Measurements from ENCODE around the gene FNIP1. TPM values are rescaled to one million over a fixed set of nuclear protein-coding genes. Genes with fewer than 3 reads are reported as not detected.
A peak's percentile ranks its signal among the peaks of the same experiment; 100 is the strongest.

Gene FNIP1
- total RNA-seq, 3 donors from 2014 or later, result 28.3 to 40.3 (median 33.2) TPM

- intact Hi-C loops (cut with DNase I, micrococcal nuclease), result no loop called here
- ATAC-seq, result no peak
- TF ChIP-seq CTCF (IDR thresholded peaks at IDR 0.05), result no peak
Measured at GRCh38 chr5:131824631-131825030, 27.8 kb upstream of the FNIP1 start.

GRCh38 chr5:131821221-131821620 lies 24.4 kb upstream of the FNIP1 start:
- intact Hi-C loops (cut with DNase I, micrococcal nuclease), result no loop called here
- DNase-seq (no peak), ATAC-seq (no peak)
- Histone ChIP-seq H3K4me3 (no peak overlapping the region), H3K36me3 (ENCODE audit: low read depth) (no peaks in the 10 kb centered on the region), H3K9me3 (no peaks in the 10 kb centered on the region), H3K4me1 (ENCODE audit: low read depth) (no peaks in the 10 kb centered on the region)
- TF ChIP-seq CTCF (IDR thresholded peaks at IDR 0.05), result no peak

More at GRCh38 chr5:131824631-131825030, 27.8 kb upstream of the FNIP1 start:
- no peaks in the 10 kb centered on the region for H3K4me1 ChIP-seq (ENCODE audit: low read depth)
- DNase-seq, result no peak
- no peak overlapping the region for H3K4me3 ChIP-seq
- no peaks in the 10 kb centered on the region for H3K9me3 ChIP-seq
- H3K36me3 ChIP-seq (ENCODE audit: low read depth), result no peaks in the 10 kb centered on the region

- H3K9me3 ChIP-seq, result no peaks in the 10 kb centered on the region
- intact Hi-C loops (cut with DNase I, micrococcal nuclease), result no loop called here
- H3K4me3 ChIP-seq, result no peak overlapping the region
- no peaks in the 10 kb centered on the region for H3K4me1 ChIP-seq (ENCODE audit: low read depth)
- TF ChIP-seq CTCF (IDR thresholded peaks at IDR 0.05), result no peak
- ATAC-seq (no peak), DNase-seq (no peak)
- no peaks in the 10 kb centered on the region for H3K36me3 ChIP-seq (ENCODE audit: low read depth)
Measured at GRCh38 chr5:131818001-131818724, 21.3 kb upstream of the FNIP1 start.

GRCh38 chr5:131814990-131815389 lies 18.2 kb upstream of the FNIP1 start:
- Histone ChIP-seq H3K36me3 (ENCODE audit: low read depth) (no peaks in the 10 kb centered on the region), H3K4me3 (no peak overlapping the region), H3K4me1 (ENCODE audit: low read depth) (no peaks in the 10 kb centered on the region), H3K9me3 (no peaks in the 10 kb centered on the region)
- intact Hi-C loops (cut with DNase I, micrococcal nuclease), result no loop called here
- ATAC-seq (peak; percentile 59), DNase-seq (no peak)
- TF ChIP-seq CTCF (IDR thresholded peaks at IDR 0.05), result no peak

GRCh38 chr5:131812371-131813160 lies 15.7 kb upstream of the FNIP1 start:
- H3K4me3 ChIP-seq, result no peak overlapping the region
- DNase-seq (no peak), ATAC-seq (no peak)
- intact Hi-C loops (cut with DNase I, micrococcal nuclease), result no loop called here
- no peak for TF ChIP-seq CTCF (IDR thresholded peaks at IDR 0.05)
- H3K36me3 ChIP-seq (ENCODE audit: low read depth), result no peaks in the 10 kb centered on the region
- H3K9me3 ChIP-seq, result no peaks in the 10 kb centered on the region
- no peaks in the 10 kb centered on the region for H3K4me1 ChIP-seq (ENCODE audit: low read depth)

Data from mucosa of descending colon (tissue), 3 donors.